ENCODE data around the gene NACC2. TPM values are rescaled to one million over a fixed set of nuclear protein-coding genes. Genes with fewer than 3 reads are reported as not detected.
A peak's percentile ranks its signal among the peaks of the same experiment; 100 is the strongest.

Gene NACC2
- total and polyA plus RNA-seq, 2 experiments from 2014 or later = 11.0 to 13.0 TPM

DNA sequence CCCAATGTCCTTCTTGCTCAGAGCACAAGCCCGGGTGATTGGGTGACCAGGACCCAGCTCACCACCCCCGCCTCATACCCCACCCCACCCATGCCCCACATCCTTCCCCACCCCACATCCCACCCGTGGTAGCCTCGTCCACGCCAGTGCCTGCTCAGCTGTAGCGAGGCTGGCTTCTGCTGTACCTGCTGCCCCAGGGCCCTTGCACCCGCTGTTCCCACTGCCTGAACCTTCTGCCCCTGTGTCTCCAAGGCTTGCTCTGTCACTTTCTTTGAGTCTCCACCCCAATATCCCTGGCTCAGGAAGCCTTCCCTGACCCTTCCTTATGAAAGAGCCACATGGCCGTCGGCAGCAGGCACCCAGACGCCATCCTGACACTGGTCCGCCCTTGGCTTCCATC is 3.1 kb upstream of the NACC2 start:
- TF ChIP-seq EZH2 (IDR thresholded peaks at IDR 0.05; ENCODE audit: borderline replicate concordance) (no peak), EZH2phosphoT487 (IDR thresholded peaks at IDR 0.05; ENCODE audit: low read depth, severe bottlenecking, unreplicated experiment) (no peak)
- TF ChIP-seq, protein P1, sequence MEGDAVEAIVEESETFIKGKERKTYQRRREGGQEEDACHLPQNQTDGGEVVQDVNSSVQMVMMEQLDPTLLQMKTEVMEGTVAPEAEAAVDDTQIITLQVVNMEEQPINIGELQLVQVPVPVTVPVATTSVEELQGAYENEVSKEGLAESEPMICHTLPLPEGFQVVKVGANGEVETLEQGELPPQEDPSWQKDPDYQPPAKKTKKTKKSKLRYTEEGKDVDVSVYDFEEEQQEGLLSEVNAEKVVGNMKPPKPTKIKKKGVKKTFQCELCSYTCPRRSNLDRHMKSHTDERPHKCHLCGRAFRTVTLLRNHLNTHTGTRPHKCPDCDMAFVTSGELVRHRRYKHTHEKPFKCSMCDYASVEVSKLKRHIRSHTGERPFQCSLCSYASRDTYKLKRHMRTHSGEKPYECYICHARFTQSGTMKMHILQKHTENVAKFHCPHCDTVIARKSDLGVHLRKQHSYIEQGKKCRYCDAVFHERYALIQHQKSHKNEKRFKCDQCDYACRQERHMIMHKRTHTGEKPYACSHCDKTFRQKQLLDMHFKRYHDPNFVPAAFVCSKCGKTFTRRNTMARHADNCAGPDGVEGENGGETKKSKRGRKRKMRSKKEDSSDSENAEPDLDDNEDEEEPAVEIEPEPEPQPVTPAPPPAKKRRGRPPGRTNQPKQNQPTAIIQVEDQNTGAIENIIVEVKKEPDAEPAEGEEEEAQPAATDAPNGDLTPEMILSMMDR (IDR thresholded peaks at IDR 0.05; ENCODE audit: poor library complexity) = no peak
- Histone ChIP-seq H3K27me3 (no peaks in the 10 kb centered on the region), H3K4me1 (ENCODE audit: insufficient read depth) (peaks cover 13% of the 10 kb centered on the region), H3K4me3 (no peak overlapping the region), H3K9me2 (replicated peaks; ENCODE audit: insufficient read depth) (no peaks in the 10 kb centered on the region), H3K36me3 (replicated peaks; ENCODE audit: insufficient read depth, low read depth) (no peaks in the 10 kb centered on the region), H3K4me2 (no peak overlapping the region), H3K27ac (no peak overlapping the region), H4K20me1 (ENCODE audit: insufficient read depth, poor library complexity, severe bottlenecking) (peaks cover 8% of the 10 kb centered on the region), H3K79me2 (peaks cover 14% of the 10 kb centered on the region), H2AFZ (no peak overlapping the region), H3K9me3 (ENCODE audit: low read depth) (no peaks in the 10 kb centered on the region)
- 96% methylated on average over 10 of the region's 11 CpGs for WGBS (ENCODE audit: low lambda C conversion rate, missing lambda C conversion rate)
- DNase-seq (ENCODE audit: low spot score) = no peak

DNA sequence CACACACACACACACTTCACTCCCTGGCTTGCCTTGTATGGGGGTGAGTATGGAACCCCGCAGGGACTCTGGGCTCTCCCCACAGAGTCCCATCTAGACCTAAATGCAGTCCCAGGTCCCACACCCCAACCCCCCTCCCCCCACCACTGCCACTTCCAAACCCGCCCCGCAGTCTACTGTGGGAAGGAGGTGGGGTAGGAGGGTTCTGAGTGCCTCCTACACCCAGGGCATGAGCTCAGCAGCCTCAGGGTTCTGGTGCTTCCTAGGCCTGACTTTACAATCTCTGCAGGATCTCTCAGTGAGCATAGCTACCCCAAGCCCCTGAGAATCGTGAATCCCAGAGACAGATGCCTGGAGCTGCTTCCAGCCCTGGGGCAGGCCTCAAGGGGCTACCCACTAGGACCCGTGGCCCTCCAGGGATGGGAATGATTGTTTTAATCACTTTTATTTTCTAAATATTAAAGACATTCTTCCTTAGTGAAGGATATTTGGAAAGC is 1.5 kb upstream of the NACC2 start:
- no peak overlapping the region for H3K4me3 ChIP-seq
- 89% methylated on average over 5 of the region's 5 CpGs for WGBS (ENCODE audit: low lambda C conversion rate, missing lambda C conversion rate)
- H3K79me2 ChIP-seq = peaks cover 31% of the 10 kb centered on the region
- H2AFZ ChIP-seq = no peak overlapping the region
- peaks cover 24% of the 10 kb centered on the region for H4K20me1 ChIP-seq (ENCODE audit: insufficient read depth, poor library complexity, severe bottlenecking)
- no peaks in the 10 kb centered on the region for H3K27me3 ChIP-seq
- no peak overlapping the region for H3K27ac ChIP-seq
- H3K9me3 ChIP-seq (ENCODE audit: low read depth) = no peaks in the 10 kb centered on the region
- no peak overlapping the region for H3K4me2 ChIP-seq
- no peak for TF ChIP-seq EZH2phosphoT487 (IDR thresholded peaks at IDR 0.05; ENCODE audit: low read depth, severe bottlenecking, unreplicated experiment)
- TF ChIP-seq EZH2 (IDR thresholded peaks at IDR 0.05; ENCODE audit: borderline replicate concordance) = no peak
- TF ChIP-seq, protein P1 (IDR thresholded peaks at IDR 0.05; ENCODE audit: poor library complexity) = no peak
- H3K36me3 ChIP-seq (replicated peaks; ENCODE audit: insufficient read depth, low read depth) = no peaks in the 10 kb centered on the region
- peaks cover 27% of the 10 kb centered on the region for H3K4me1 ChIP-seq (ENCODE audit: insufficient read depth)
- DNase-seq (ENCODE audit: low spot score) = no peak
- no peaks in the 10 kb centered on the region for H3K9me2 ChIP-seq (replicated peaks; ENCODE audit: insufficient read depth)

DNA sequence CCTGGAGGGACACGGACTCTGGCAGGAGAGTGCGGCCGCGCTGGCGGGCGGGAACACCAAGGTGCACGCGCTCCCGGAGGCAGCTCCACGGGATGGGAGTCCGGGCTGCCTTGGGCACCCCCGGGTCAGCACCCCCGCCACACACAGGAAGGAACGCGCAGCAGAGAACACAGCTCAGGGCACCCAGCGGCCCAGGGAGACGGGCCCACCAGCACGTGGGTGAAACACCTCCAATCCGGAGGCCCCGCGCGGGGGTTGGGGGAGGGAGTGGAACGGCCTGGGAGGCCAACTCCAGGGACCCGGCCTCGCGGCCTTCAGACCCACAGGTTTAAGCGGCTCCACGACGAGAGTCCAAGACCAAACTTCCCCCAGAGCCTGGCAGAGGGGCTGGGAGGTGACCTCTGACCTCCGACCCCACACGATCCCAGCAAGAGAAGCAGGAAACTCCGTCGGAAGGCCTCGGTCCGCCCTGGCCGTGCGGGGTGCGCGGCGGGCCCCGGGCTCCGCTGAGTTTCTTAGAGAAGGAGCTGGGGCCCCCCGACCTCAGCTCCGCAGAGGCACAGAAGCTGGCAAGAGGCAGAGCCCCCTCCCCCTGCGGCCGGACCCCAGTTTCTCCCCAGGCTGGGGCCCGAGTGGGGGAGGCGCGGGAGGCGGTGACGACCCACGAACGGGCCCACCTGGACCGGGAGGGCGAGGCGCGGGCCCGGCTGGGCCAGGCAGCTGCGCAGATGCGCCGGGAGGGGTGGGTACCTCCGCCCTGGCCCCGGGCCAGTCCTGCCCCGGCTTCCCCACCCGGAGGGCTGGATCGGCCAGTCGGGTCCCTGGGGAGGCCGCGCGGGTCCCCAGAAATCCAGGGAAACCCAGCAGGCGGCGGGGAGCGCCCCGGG is 851 bp downstream of the NACC2 start:
- Histone ChIP-seq H3K36me3 (replicated peaks; ENCODE audit: insufficient read depth, low read depth) (no peaks in the 10 kb centered on the region), H3K9me2 (replicated peaks; ENCODE audit: insufficient read depth) (no peaks in the 10 kb centered on the region), H3K4me3 (peak overlapping the region; percentile 66), H3K79me2 (peaks cover 53% of the 10 kb centered on the region), H2AFZ (peak overlapping the region; percentile 64), H3K4me2 (peak overlapping the region; percentile 97), H3K9me3 (ENCODE audit: low read depth) (no peaks in the 10 kb centered on the region), H4K20me1 (ENCODE audit: insufficient read depth, poor library complexity, severe bottlenecking) (peaks cover 45% of the 10 kb centered on the region), H3K4me1 (ENCODE audit: insufficient read depth) (peaks cover 24% of the 10 kb centered on the region), H3K27ac (peak overlapping the region; percentile 86), H3K27me3 (no peaks in the 10 kb centered on the region)
- 1% methylated on average over 48 of the region's 74 CpGs for WGBS (ENCODE audit: low lambda C conversion rate, missing lambda C conversion rate)
- peak; percentile 82 for DNase-seq (ENCODE audit: low spot score)
- TF ChIP-seq EZH2phosphoT487 (IDR thresholded peaks at IDR 0.05; ENCODE audit: low read depth, severe bottlenecking, unreplicated experiment) (no peak), EZH2 (IDR thresholded peaks at IDR 0.05; ENCODE audit: borderline replicate concordance) (no peak)
- TF ChIP-seq, protein P1 (IDR thresholded peaks at IDR 0.05; ENCODE audit: poor library complexity) = no peak

Measured in hepatocyte (in vitro differentiated cells).